HG03571 (cell line): ENCODE measurements around the gene ASTN2.

Source experiments
- ATAC-seq: cut with Tn5 transposase; IDR thresholded peaks from one replicate; pipeline ENCODE4 v1.9.1; 2021; ENCODE audit not compliant: unreplicated experiment

ASTN2 gene

GRCh38 chr9:117029341-117029740, 385.5 kb downstream of the ASTN2 start:
- no peak for ATAC-seq

GRCh38 chr9:117028103-117028858, 386.6 kb downstream of the ASTN2 start:
- ATAC-seq = no peak

GRCh38 chr9:117021906-117022305, 393.0 kb downstream of the ASTN2 start:
- ATAC-seq = no peak

- no peak for ATAC-seq
These were observed 395.8 kb downstream of the ASTN2 start for GRCh38 chr9:117018966-117019617.

GRCh38 chr9:117017414-117017985, 397.4 kb downstream of the ASTN2 start:
- no peak for ATAC-seq

- no peak for ATAC-seq
These were observed 400.8 kb downstream of the ASTN2 start for GRCh38 chr9:117014061-117014460.

GRCh38 chr9:117013440-117013995, 401.3 kb downstream of the ASTN2 start:
- ATAC-seq = no peak

- ATAC-seq = no peak
These were observed 404.8 kb downstream of the ASTN2 start for GRCh38 chr9:117010061-117010460.

- ATAC-seq = no peak
These were observed 406.0 kb downstream of the ASTN2 start for GRCh38 chr9:117008876-117009275.

- no peak for ATAC-seq
These were observed 406.4 kb downstream of the ASTN2 start for GRCh38 chr9:117008461-117008860.

GRCh38 chr9:117002686-117003085, 412.2 kb downstream of the ASTN2 start:
- no peak for ATAC-seq

- ATAC-seq = no peak
These were observed 414.0 kb downstream of the ASTN2 start for GRCh38 chr9:117000834-117001233.

GRCh38 chr9:117000196-117000723, 414.6 kb downstream of the ASTN2 start:
- ATAC-seq = no peak

GRCh38 chr9:116998305-116998704, 416.6 kb downstream of the ASTN2 start:
- no peak for ATAC-seq

GRCh38 chr9:116992865-116993264, 422.0 kb downstream of the ASTN2 start:
- no peak for ATAC-seq

- no peak for ATAC-seq
These were observed 423.8 kb downstream of the ASTN2 start for GRCh38 chr9:116991051-116991450.

- no peak for ATAC-seq
These were observed 424.3 kb downstream of the ASTN2 start for GRCh38 chr9:116990592-116990991.

- no peak for ATAC-seq
These were observed 427.0 kb downstream of the ASTN2 start for GRCh38 chr9:116987721-116988485.

GRCh38 chr9:116986015-116986414, 428.8 kb downstream of the ASTN2 start:
- no peak for ATAC-seq

GRCh38 chr9:116985596-116985995, 429.3 kb downstream of the ASTN2 start:
- no peak for ATAC-seq

- no peak for ATAC-seq
These were observed 430.7 kb downstream of the ASTN2 start for GRCh38 chr9:116984111-116984510.
